GM23338 (cell line): ENCODE measurements around the gene HSP90B1. TPM values are rescaled to one million over a fixed set of nuclear protein-coding genes. Genes with fewer than 3 reads are reported as not detected.
A peak's percentile ranks its signal among the peaks of the same experiment; 100 is the strongest.

ENCODE experiments used
- ATAC-seq: fragments of 200-7000 bp; cut with Tn5 transposase; 3 replicates; pipeline ENCODE4 v1.9.1; 2020
- DNase-seq: peaks from one replicate; pipeline ENCODE4 v3.0.0-alpha.2; 2015; ENCODE audit warnings: low spot score
- H2AFZ ChIP-seq: fragments of 200-600 bp; sonication (generic); 2 replicates; pipeline ENCODE4 v1.8.0; 2016; ENCODE audit warnings: antibody characterized with exemption, mild to moderate bottlenecking, moderate library complexity
- H3F3A ChIP-seq: fragments of 200-600 bp; sonication (generic); replicated peaks from 2 replicates; pipeline ENCODE4 v1.8.0; 2017; ENCODE audit warnings: antibody characterized with exemption, mixed run types, low read depth
- H3K27ac ChIP-seq: fragments of 200-600 bp; sonication (generic); 2 replicates; pipeline ENCODE4 v1.6.1; 2016; ENCODE audit warnings: low read depth
- H3K27me3 ChIP-seq: fragments of 200-600 bp; sonication (generic); 2 replicates; pipeline ENCODE4 v1.8.0; 2016; ENCODE audit warnings: mild to moderate bottlenecking, mixed run types, moderate library complexity; ENCODE audit not compliant: insufficient read depth
- H3K36me3 ChIP-seq: fragments of 200-600 bp; sonication (generic); 2 replicates; pipeline ENCODE4 v1.8.0; 2016; ENCODE audit warnings: mild to moderate bottlenecking; ENCODE audit not compliant: insufficient read depth
- H3K4me1 ChIP-seq: fragments of 200-600 bp; sonication (generic); 2 replicates; pipeline ENCODE4 v1.8.0; 2016; ENCODE audit warnings: mild to moderate bottlenecking, moderate library complexity; ENCODE audit not compliant: insufficient read depth
- H3K4me2 ChIP-seq: fragments of 200-600 bp; sonication (generic); 2 replicates; pipeline ENCODE4 v1.7.1; 2017; ENCODE audit warnings: mixed run types
- H3K4me3 ChIP-seq: fragments of 200-600 bp; sonication (generic); 2 replicates; pipeline ENCODE4 v1.6.1; 2016; ENCODE audit warnings: mixed run types
- H3K79me2 ChIP-seq: fragments of 200-600 bp; sonication (generic); replicated peaks from 2 replicates; pipeline ENCODE4 v1.8.0; 2017; ENCODE audit warnings: mild to moderate bottlenecking; ENCODE audit not compliant: insufficient read depth
- H3K9me2 ChIP-seq: fragments of 200-600 bp; sonication (generic); 2 replicates; pipeline ENCODE4 v1.8.0; 2017; ENCODE audit not compliant: insufficient read depth
- H4K20me1 ChIP-seq: fragments of 200-600 bp; sonication (generic); replicated peaks from 2 replicates; pipeline ENCODE4 v1.8.0; 2017; ENCODE audit warnings: mild to moderate bottlenecking; ENCODE audit not compliant: insufficient read depth
- H3K27ac Mint-ChIP-seq: 2 replicates; pipeline ENCODE4 v1.8.0; 2020; ENCODE audit warnings: inconsistent platforms, mild to moderate bottlenecking, moderate library complexity, mixed read lengths
- H3K27me3 Mint-ChIP-seq: 3 replicates; pipeline ENCODE4 v1.8.0; 2022; ENCODE audit warnings: low read depth, mild to moderate bottlenecking, moderate library complexity, mixed read lengths, inconsistent platforms; ENCODE audit not compliant: insufficient read depth, poor library complexity
- H3K36me3 Mint-ChIP-seq: 3 replicates; pipeline ENCODE4 v1.8.0; 2021; ENCODE audit warnings: low read depth, mild to moderate bottlenecking, inconsistent platforms, moderate library complexity, mixed read lengths
- H3K4me1 Mint-ChIP-seq: 3 replicates; pipeline ENCODE4 v1.8.0; 2020; ENCODE audit warnings: mild to moderate bottlenecking, inconsistent platforms, mixed read lengths
- H3K4me3 Mint-ChIP-seq: 3 replicates; pipeline ENCODE4 v1.8.0; 2021; ENCODE audit warnings: moderate library complexity, mild to moderate bottlenecking, inconsistent platforms, mixed read lengths
- H3K9me3 Mint-ChIP-seq: 3 replicates; pipeline ENCODE4 v1.8.0; 2020; ENCODE audit warnings: moderate library complexity, mild to moderate bottlenecking, inconsistent platforms, mixed read lengths
- CREB1 ChIP-seq: fragments of 250-450 bp; sonication (Bioruptor Pico); IDR thresholded peaks from 2 replicates; pipeline ENCODE4 v1.5.0; 2020; ENCODE audit warnings: low read depth, mild to moderate bottlenecking, moderate library complexity
- EZH2 ChIP-seq: fragments of 200-600 bp; sonication (generic); IDR thresholded peaks from one replicate; pipeline ENCODE4 v1.8.0; 2017; ENCODE audit warnings: antibody characterized with exemption, mild to moderate bottlenecking, low read depth; ENCODE audit not compliant: unreplicated experiment
- EZH2phosphoT487 ChIP-seq: fragments of 200-600 bp; sonication (generic); IDR thresholded peaks from one replicate; pipeline ENCODE4 v1.8.1; 2018; ENCODE audit warnings: antibody characterized with exemption; ENCODE audit not compliant: unreplicated experiment
- JUNB ChIP-seq: IDR thresholded peaks from one replicate; pipeline ENCODE4 v1.6.1; 2016; ENCODE audit warnings: antibody characterized with exemption; ENCODE audit not compliant: unreplicated experiment
- STAT1 ChIP-seq: IDR thresholded peaks from one replicate; pipeline ENCODE4 v1.6.1; 2016; ENCODE audit warnings: antibody characterized with exemption; ENCODE audit not compliant: unreplicated experiment
- ZNF114 ChIP-seq: fragments of 250-450 bp; sonication (Bioruptor Pico); IDR thresholded peaks from 2 replicates; pipeline ENCODE4 v1.5.0; 2020; ENCODE audit warnings: mild to moderate bottlenecking, moderate library complexity
- polyA plus RNA-seq: library from polyadenylated mRNA; unstranded; fragments of >200 nt; fragmentation: Nextera tagmentation; extraction: Ambion mirVana; gene quantifications from 2 replicates; pipeline ENCODE4 v1.2.1, GENCODE V29; 2016
- total RNA-seq: library from RNA; depleted of rRNA; stranded (reverse); fragments of >200 nt; shearing (Covaris generic); gene quantifications from 2 replicates; pipeline ENCODE4 v1.2.3, GENCODE V29; 2014
- TF ChIP-seq, protein P1 (sequence below): IDR thresholded peaks from one replicate; pipeline ENCODE4 v1.6.1; 2018; ENCODE audit warnings: antibody characterized with exemption; ENCODE audit not compliant: unreplicated experiment
- TF ChIP-seq, protein P2 (sequence below): IDR thresholded peaks from 2 replicates; pipeline ENCODE4 v1.6.1; 2016; ENCODE audit warnings: antibody characterized with exemption
- TF ChIP-seq, protein P3 (sequence below), 2 experiments: fragments of 200-600 bp in 1 of 2; sonication (generic) in 1 of 2; conservative IDR thresholded peaks; 2 replicates each; pipeline versions ENCODE4 v1.5.1 to v1.6.1; 2016 to 2017; ENCODE audit warnings: antibody characterized with exemption in 2 of 2, low read depth in 2 of 2, mild to moderate bottlenecking in 2 of 2, moderate library complexity in 1 of 2

HSP90B1 gene
- total and polyA plus RNA-seq, 2 experiments from 2014 or later = 605 to 1,312 TPM

DNA sequence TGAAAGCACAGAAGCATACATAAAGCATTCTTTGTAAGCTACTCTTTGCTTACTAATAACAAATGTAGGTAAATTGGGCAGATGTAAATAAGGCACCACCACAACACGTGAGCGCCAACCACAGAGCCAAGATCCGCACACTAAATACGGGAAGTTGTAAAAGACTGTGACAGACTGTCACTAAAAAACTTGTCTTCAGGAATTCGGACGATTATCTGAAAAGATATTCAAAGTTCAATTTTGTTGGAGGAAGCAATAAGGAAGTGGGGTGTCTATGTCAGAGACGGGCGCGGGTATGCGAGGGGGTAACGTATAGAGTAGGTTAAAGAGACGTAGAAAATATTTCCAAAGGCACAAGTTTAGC is 1.5 kb upstream of the HSP90B1 start (continued):
- TF ChIP-seq, protein P1, sequence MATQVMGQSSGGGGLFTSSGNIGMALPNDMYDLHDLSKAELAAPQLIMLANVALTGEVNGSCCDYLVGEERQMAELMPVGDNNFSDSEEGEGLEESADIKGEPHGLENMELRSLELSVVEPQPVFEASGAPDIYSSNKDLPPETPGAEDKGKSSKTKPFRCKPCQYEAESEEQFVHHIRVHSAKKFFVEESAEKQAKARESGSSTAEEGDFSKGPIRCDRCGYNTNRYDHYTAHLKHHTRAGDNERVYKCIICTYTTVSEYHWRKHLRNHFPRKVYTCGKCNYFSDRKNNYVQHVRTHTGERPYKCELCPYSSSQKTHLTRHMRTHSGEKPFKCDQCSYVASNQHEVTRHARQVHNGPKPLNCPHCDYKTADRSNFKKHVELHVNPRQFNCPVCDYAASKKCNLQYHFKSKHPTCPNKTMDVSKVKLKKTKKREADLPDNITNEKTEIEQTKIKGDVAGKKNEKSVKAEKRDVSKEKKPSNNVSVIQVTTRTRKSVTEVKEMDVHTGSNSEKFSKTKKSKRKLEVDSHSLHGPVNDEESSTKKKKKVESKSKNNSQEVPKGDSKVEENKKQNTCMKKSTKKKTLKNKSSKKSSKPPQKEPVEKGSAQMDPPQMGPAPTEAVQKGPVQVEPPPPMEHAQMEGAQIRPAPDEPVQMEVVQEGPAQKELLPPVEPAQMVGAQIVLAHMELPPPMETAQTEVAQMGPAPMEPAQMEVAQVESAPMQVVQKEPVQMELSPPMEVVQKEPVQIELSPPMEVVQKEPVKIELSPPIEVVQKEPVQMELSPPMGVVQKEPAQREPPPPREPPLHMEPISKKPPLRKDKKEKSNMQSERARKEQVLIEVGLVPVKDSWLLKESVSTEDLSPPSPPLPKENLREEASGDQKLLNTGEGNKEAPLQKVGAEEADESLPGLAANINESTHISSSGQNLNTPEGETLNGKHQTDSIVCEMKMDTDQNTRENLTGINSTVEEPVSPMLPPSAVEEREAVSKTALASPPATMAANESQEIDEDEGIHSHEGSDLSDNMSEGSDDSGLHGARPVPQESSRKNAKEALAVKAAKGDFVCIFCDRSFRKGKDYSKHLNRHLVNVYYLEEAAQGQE = no peak
- TF ChIP-seq JUNB (no peak), ZNF114 (CRISPR knock-in tag) (no peak), STAT1 (no peak), CREB1 (CRISPR knock-in tag) (no peak)
- TF ChIP-seq, protein P2, sequence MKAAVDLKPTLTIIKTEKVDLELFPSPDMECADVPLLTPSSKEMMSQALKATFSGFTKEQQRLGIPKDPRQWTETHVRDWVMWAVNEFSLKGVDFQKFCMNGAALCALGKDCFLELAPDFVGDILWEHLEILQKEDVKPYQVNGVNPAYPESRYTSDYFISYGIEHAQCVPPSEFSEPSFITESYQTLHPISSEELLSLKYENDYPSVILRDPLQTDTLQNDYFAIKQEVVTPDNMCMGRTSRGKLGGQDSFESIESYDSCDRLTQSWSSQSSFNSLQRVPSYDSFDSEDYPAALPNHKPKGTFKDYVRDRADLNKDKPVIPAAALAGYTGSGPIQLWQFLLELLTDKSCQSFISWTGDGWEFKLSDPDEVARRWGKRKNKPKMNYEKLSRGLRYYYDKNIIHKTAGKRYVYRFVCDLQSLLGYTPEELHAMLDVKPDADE = no peak
- TF ChIP-seq, protein P3, sequence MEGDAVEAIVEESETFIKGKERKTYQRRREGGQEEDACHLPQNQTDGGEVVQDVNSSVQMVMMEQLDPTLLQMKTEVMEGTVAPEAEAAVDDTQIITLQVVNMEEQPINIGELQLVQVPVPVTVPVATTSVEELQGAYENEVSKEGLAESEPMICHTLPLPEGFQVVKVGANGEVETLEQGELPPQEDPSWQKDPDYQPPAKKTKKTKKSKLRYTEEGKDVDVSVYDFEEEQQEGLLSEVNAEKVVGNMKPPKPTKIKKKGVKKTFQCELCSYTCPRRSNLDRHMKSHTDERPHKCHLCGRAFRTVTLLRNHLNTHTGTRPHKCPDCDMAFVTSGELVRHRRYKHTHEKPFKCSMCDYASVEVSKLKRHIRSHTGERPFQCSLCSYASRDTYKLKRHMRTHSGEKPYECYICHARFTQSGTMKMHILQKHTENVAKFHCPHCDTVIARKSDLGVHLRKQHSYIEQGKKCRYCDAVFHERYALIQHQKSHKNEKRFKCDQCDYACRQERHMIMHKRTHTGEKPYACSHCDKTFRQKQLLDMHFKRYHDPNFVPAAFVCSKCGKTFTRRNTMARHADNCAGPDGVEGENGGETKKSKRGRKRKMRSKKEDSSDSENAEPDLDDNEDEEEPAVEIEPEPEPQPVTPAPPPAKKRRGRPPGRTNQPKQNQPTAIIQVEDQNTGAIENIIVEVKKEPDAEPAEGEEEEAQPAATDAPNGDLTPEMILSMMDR (conservative IDR thresholded peaks at IDR 0.05; ENCODE audit: low read depth in 2 of 2) = no peak

DNA sequence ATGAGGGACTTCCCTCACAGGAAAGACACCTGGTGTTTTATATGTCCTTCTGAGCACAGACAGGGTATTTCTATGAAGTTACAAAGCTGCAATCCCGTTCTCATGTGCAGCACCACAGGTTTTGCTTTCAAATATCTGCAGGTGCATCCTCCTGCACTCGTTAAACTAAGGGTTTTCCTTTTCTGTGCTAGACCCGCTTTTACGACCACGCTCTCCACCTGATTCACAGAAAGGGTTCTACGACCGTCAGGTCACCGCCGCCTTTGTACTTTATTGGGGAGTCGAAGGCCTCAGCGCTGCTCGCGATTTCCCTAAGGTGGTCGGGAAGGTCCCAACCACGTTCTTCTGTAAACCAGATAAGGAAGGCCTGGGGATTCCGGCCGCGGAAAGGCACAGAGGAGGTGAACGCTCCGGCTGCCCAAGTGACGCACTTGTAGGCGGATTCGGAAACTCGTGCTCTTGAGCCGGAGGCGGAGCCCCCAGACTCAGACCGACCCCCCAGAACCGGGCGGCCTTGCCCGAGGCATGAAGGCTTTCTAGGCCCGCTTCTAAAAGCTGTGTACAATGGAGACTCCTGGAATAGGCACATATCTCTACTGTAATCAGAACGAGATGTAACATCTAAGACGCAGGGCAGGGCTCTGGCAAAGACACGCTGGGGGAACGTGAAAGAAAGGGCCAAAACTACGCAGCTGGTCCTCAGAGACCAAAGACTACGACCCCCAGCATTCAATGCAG is 995 bp upstream of the HSP90B1 start:
- Mint-ChIP-seq H3K9me3 (no peaks in the 10 kb centered on the region), H3K27ac (peak overlapping the region; percentile 99), H3K4me3 (peak overlapping the region; percentile 86), H3K27me3 (peaks cover 7% of the 10 kb centered on the region), H3K4me1 (peaks cover 18% of the 10 kb centered on the region), H3K36me3 (peaks cover 28% of the 10 kb centered on the region)
- Histone ChIP-seq H3K27me3 (no peaks in the 10 kb centered on the region), H3K4me1 (peaks cover 13% of the 10 kb centered on the region; the same call in 1 of the 2 replicates), H3K4me3 (peak overlapping the region; percentile 82), H3K27ac (peak overlapping the region; percentile 88), H3K4me2 (peak overlapping the region; percentile 81), H3K36me3 (peaks cover 22% of the 10 kb centered on the region), H3K79me2 (peaks cover 39% of the 10 kb centered on the region), H3K9me2 (no peaks in the 10 kb centered on the region), H4K20me1 (peaks cover 30% of the 10 kb centered on the region), H3F3A (0 out of 2 replicates have a peak, but pooled peaks cover 7% of the 10 kb centered on the region), H2AFZ (peak overlapping the region; percentile 86)
- DNase-seq (peak; percentile 93), ATAC-seq (peak; percentile 66)
- TF ChIP-seq STAT1 (no peak), EZH2 (no peak), EZH2phosphoT487 (no peak)
- TF ChIP-seq, protein P3 (conservative IDR thresholded peaks at IDR 0.05; ENCODE audit: low read depth in 2 of 2) = no peak
